Measurements from ENCODE around the gene CASP7.

Gene CASP7

DNA sequence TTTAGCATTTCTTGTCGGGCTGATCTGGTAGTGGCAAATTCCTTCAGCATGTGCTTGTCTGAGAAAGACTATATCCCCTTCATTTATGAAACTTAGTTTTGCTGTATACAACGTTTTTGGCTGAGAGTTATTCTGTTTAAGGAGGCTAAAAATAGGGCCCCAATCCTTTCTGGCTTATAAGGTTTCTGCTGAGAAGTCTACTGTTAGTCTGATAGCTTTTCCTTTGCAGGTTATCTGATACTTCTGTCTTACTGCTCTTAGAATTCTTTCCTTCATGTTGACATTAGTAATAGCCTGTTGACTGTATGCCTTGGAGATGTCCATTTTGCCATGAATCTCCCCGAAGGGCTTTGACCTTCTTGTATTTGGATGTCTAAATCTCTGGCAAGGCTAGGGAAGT, 9.9 kb downstream of the CASP7 start:
- no peak for TF ChIP-seq GATA2 (IDR thresholded peaks at IDR 0.05; ENCODE audit: low read depth, low read length)
- TF ChIP-seq GATA3 (IDR thresholded peaks at IDR 0.05; ENCODE audit: low read depth, low read length) = no peak

DNA sequence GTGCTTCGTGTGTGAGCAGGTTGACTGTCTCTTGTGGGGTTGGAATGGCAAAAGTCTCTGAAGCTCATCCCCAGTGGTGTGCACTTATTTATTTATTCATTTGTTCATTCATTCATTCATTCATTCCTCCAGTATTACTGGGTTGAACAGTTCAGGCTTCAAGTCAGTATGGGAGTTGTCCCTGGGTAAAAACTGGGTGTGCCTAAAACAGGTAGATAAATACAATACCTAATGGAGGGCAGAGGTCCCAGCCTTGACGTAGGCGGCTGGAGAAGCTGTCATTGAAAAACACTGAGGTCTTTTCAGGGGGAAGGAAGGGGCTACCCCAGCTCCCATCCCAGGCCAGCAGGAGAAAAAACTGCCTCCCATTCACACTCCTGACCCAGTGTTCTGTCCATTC, 11.0 kb downstream of the CASP7 start:
- TF ChIP-seq GATA3 (IDR thresholded peaks at IDR 0.05; ENCODE audit: low read depth, low read length) (no peak), GATA2 (IDR thresholded peaks at IDR 0.05; ENCODE audit: low read depth, low read length) (no peak)

DNA sequence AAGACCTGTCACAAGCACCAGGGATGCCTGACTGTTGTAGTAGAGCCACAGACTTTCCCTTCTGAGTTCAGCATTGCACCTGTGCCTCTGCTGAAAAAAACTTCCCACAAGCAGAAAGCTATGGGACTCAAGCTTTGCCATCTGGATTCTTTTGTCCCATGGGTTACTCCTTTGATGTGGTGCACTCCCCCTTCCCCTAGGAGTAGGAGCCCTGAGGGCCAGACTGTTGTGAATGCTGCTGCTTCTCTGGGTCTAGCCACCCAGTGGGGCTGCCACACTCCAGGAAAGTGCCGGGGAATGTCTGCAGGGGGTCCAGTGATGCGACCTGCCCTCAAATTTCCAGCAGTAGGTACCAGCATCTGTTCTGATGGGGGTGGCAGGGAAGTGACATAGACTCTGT, 11.7 kb downstream of the CASP7 start:
- TF ChIP-seq GATA3 (IDR thresholded peaks at IDR 0.05; ENCODE audit: low read depth, low read length) = no peak

DNA sequence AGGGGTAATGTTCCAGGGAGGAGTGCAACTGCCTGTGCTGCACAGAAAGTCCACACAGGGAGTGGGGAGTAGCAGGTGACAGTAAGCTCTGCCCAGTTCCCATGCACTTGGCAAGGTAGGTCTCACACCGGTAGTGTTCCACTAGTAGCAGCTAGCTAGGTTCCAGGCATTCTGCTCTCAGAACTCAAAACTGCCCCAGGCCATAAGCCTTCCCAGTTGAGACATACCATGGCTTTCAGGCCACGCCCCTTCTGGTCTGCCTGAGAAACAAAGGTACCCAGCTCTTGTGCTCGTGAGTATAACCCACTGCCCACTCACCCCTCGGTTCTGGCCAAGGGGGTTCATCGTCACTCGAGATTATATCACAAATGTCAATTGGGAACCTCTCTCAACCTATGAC, 12.6 kb downstream of the CASP7 start:
- TF ChIP-seq GATA3 (IDR thresholded peaks at IDR 0.05; ENCODE audit: low read depth, low read length) (no peak), GATA2 (IDR thresholded peaks at IDR 0.05; ENCODE audit: low read depth, low read length) (no peak)

DNA sequence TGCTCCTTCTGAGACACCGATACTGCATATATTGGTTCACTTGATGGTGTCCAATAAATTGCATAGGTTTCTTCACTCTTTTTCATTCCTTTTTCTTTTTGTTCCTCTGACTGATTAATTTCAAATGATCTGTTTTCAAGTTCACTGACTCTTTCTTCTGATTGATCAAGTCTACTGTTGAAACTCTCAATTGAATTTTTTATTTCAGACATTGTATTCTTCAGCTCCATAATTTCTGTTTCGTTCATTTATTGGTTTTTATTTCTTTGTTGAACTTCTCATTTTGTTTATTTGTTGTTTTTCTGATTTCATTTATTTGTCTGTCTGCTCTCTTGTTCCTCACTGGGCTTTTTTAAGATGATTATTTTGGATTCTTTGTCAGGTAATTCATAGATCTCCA, 13.6 kb downstream of the CASP7 start:
- TF ChIP-seq GATA2 (IDR thresholded peaks at IDR 0.05; ENCODE audit: low read depth, low read length) = no peak
- no peak for TF ChIP-seq GATA3 (IDR thresholded peaks at IDR 0.05; ENCODE audit: low read depth, low read length)

DNA sequence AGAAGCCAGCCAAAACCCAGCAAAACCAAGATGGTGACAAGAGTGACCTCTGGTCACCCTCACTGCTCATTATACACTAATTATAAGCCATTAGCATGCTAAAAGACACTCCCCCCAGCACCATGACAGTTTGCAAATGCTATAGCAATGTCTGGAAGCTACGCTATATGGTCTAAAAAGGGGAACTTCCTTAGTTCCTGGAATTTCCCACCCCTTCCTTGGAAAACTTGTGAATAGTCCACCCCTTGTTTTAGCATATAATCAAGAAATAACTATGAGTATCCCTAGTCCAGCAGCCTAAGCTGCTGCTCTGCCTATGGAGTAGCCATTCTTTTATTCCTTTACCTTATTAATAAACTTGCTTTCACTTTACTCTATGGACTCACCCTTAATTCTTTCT, 16.0 kb downstream of the CASP7 start:
- TF ChIP-seq GATA2 (IDR thresholded peaks at IDR 0.05; ENCODE audit: low read depth, low read length) (no peak), GATA3 (IDR thresholded peaks at IDR 0.05; ENCODE audit: low read depth, low read length) (no peak)

DNA sequence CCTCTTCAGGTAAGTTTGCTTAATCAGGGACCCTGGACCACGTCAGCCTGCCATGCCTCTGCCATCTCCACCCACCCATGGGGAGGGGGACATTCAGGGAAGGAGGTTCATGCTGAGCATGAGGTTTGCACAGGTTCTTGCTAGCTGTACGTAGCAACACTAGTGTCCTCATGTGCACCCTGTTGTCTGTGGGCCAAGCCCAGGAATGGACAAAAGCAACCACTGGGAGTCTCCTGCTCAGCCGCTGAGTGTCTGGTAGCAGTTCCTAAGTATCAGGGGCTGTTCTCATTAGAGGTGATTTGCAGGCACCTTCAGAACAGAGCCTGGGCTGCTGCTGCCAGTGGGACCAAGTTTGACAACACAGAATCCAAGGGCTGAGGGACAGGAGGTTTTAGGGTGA, 17.9 kb downstream of the CASP7 start:
- TF ChIP-seq GATA2 (IDR thresholded peaks at IDR 0.05; ENCODE audit: low read depth, low read length) (no peak), GATA3 (IDR thresholded peaks at IDR 0.05; ENCODE audit: low read depth, low read length) (no peak)

DNA sequence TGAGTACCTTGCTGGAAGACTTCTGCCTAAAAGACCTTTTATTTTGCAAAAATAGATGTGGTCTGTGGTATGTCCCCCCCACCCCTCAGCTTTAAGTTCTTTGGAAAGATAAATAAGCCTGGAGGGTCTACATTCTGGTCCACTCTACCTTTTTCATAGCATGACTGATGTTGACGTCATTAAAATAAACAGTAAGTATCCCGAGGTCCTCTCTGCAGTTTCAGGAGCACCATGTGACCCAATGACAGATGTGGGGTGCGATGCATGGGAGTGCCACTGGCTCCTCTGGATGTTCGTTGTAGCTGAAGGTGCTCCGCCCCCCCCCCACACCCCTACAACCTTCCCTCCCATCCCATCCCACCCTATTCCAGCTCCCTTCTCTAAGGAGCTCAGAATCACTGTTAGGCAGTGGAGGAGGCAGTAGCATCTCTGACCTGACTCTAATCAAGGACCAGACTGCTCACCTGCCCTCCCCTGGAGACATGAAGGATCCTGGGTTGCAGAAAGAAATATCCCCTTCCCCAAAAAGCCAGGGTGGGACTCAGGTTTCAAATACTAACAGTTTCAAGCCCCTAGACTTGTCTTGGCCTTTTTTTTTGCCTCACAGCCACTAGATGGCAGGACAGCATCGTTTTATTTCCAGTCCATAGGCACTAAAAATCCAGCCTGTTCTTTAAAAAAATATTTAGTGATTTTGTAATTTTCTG, 25.1 kb downstream of the CASP7 start:
- TF ChIP-seq GATA3 (IDR thresholded peaks at IDR 0.05; ENCODE audit: low read depth, low read length) (no peak), GATA2 (IDR thresholded peaks at IDR 0.05; ENCODE audit: low read depth, low read length) (no peak)

DNA sequence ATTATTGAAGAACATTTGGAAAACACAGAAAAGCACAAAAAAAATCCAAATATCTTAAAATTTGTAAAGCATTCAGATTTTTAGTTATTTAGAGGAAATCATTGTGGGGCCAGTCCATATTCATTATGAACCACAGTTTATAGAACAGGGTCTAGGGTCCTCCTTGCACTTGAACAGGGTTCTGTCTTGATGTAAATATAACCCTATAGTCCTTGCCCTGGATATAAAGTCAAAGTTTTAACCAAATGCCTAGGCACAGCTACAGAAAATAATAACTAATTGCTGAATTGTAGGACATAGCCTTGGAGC, 25.6 kb downstream of the CASP7 start:
- TF ChIP-seq GATA2 (IDR thresholded peaks at IDR 0.05; ENCODE audit: low read depth, low read length) = no peak

DNA sequence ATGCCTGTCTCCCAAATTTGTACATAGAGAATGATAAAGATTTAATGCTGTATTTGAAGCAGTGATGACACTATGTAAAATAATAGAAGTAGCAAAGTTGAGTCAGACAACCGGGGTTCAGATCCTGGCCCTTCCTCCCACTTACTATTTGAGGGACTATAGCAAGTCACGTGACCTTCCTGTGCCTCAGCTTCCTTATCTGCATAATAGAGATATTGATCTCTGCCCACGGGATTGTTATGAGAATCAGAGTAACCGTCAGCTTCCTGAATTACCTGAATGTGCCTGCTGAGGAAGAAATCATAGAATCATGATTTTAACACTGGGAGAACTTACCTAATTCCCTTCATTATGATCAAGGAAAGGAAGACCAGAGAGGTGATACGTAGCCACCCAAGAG, 26.9 kb downstream of the CASP7 start:
- TF ChIP-seq GATA2 (IDR thresholded peaks at IDR 0.05; ENCODE audit: low read depth, low read length) (no peak), GATA3 (IDR thresholded peaks at IDR 0.05; ENCODE audit: low read depth, low read length) (no peak)

DNA sequence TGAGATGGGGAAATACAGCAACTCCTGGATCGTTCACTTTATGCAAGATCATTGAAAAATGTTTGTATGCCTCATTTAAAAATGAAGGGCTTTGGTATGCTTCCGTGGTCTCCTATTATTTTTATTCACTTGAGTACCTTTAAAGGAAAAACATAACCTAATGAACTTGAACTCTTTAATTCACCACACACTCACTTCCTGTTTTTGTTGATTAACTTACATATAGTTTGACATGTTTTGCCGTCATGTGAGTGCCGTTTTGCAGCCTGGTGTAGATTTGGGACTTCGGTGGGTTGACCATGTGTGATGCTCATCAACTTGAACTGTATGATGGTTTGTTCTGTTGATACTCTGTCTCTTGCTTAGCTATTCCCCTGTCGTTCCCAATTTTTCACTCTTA, 28.9 kb downstream of the CASP7 start:
- TF ChIP-seq GATA2 (IDR thresholded peaks at IDR 0.05; ENCODE audit: low read depth, low read length) (no peak), GATA3 (IDR thresholded peaks at IDR 0.05; ENCODE audit: low read depth, low read length) (no peak)

DNA sequence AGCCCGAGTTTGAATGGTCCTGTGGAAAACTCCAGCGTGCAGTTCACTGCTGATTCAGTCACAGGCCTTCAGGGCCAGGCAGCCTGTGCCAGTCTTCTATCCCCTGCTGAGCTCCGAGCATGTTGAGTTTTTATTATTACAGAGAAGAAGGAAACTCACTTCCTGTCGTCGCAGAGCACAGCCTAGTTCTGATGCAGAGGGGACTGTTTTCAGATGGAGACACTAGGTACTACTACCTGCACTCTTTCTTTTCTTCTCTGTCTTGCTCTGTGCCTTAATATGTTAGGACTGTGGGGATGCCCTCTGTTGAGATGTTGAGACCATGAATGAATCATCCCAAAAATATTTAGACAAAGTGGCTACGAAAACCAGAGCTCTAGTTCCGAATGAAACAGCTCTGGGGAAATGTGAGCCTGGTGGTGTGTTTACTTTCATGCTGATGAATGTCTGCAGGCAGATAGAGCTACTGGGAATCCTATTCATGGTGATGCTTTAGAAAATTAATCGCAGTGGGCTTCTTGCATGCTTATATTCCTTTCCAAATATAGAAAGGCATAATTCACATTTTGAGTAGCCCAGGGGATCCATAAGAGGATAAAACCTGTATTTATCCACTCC, 29.6 kb downstream of the CASP7 start:
- TF ChIP-seq GATA3 (IDR thresholded peaks at IDR 0.05; ENCODE audit: low read depth, low read length) = no peak
- no peak for TF ChIP-seq GATA2 (IDR thresholded peaks at IDR 0.05; ENCODE audit: low read depth, low read length)

DNA sequence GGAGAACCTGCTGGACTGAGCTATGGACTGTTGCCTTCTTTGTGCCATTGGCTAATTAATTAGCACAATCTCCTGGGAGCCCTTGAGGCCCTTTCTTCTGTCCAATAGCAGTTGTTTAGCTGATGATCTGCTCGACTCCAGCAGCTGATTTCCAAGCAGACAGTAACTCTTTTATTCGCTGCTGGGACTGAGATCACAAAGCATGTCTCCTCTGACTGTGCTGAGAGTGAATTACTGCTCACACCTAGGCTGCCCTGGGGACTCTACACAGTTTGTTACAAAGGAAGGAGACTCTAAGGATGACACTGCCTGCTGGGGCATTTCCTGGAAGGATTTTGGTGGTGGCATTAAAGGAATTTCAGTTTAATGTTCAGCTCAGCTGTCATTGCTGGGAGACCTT, 31.4 kb downstream of the CASP7 start:
- TF ChIP-seq GATA2 (IDR thresholded peaks at IDR 0.05; ENCODE audit: low read depth, low read length) = no peak
- TF ChIP-seq GATA3 (IDR thresholded peaks at IDR 0.05; ENCODE audit: low read depth, low read length) = no peak

DNA sequence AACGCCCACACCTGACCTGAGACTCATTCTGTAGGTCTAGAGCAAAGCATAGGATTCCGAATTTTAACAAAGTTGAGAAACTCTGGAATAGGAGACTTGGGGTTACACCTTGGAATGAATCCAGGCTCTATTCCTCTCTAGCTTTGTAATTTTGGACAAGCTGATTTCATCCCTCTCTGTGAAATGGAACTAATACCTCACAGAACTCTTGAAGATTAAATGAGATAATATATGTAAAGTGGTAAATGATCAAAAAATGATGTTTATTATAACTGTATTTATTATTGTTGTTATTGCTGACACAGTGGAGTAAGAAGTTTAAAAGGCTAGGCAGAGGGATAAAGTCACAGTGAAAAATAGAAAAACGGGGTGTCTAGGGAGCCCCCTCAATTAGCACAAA, 32.3 kb downstream of the CASP7 start:
- TF ChIP-seq GATA3 (IDR thresholded peaks at IDR 0.05; ENCODE audit: low read depth, low read length) (no peak), GATA2 (IDR thresholded peaks at IDR 0.05; ENCODE audit: low read depth, low read length) (no peak)

DNA sequence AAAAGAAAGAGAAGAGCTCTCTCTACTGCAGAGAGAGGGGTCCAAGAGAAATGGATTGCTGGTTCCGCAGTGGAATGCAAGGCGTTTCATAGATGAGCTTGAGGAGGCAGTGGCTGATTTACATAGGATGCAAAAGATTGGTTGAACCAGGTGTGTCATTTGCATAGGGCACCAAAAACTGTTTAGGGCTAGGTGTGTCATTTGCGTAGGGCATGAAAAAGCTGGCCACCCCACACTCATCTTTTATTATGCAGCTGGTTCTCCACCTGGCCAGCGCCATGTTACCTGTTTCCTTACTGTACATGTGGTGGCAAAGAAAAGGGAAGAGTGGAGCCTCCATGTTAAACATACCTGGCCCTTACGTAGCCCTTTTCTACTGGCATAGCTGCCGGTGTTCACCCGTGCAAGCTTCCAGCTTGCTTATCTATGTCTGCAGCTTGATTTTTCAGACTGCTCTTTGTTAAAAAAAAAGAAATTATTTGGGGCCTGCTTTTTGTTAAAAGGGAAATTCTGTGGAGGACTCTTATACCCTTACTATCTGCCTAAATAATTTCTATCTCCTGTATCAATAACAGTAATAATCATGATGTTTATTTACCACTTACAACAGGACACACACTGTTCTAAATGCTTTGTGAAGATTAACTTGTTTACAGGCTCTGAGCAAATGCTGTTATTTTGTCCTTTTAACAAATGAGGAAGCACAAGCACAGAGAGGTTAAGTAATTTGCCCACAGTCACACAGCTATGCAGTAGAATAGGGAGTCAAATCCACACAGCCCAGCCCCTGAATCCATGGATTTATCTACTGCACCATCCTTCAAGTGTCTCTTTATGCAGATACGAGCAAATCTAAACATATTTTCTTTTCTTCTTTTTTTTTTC, 33.3 kb downstream of the CASP7 start:
- TF ChIP-seq GATA2 (IDR thresholded peaks at IDR 0.05; ENCODE audit: low read depth, low read length) (no peak), GATA3 (IDR thresholded peaks at IDR 0.05; ENCODE audit: low read depth, low read length) (no peak)
